LNCaP clone FGC (cell line): ENCODE measurements around the gene DNMT3A.

Experiments
- DNase-seq: peaks from one replicate; pipeline ENCODE4 v3.0.0-alpha.2; 2011; ENCODE audit warnings: low read depth
- H3K4me3 ChIP-seq: 2 replicates; pipeline ENCODE4 v1.5.1; 2011; ENCODE audit warnings: mild to moderate bottlenecking, low read depth, low read length, control low read depth
- TF ChIP-seq, protein P1 (sequence below): IDR thresholded peaks from 2 replicates; pipeline ENCODE4 v1.5.1; 2012; ENCODE audit warnings: mild to moderate bottlenecking; ENCODE audit not compliant: control insufficient read depth, insufficient read depth; ENCODE audit errors: extremely low read depth

Gene DNMT3A

DNA sequence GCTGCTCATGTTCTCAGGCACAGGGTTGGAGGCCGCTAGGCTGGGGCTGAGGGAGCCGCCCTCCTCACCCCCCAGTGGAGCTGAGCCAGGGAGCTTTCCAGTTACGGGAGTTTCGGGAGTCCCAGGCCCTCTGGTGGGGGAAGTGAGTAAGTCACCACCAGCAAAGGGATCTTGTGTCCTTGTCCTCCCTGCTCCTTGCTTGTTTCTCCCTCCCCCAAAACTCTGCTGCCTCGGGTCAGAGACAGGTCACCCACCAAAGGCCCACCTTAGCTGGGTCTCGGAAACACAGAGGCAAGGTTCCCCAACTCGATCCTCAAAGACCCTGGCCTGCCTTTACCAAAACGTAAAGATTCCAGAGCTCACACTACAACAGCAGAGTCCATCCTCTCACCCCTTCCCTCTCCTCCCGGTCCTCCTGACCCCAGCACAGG lies 112.9 kb downstream of the DNMT3A start:
- H3K4me3 ChIP-seq = no peak overlapping the region
- DNase-seq = peak; percentile 15
- TF ChIP-seq, protein P1, sequence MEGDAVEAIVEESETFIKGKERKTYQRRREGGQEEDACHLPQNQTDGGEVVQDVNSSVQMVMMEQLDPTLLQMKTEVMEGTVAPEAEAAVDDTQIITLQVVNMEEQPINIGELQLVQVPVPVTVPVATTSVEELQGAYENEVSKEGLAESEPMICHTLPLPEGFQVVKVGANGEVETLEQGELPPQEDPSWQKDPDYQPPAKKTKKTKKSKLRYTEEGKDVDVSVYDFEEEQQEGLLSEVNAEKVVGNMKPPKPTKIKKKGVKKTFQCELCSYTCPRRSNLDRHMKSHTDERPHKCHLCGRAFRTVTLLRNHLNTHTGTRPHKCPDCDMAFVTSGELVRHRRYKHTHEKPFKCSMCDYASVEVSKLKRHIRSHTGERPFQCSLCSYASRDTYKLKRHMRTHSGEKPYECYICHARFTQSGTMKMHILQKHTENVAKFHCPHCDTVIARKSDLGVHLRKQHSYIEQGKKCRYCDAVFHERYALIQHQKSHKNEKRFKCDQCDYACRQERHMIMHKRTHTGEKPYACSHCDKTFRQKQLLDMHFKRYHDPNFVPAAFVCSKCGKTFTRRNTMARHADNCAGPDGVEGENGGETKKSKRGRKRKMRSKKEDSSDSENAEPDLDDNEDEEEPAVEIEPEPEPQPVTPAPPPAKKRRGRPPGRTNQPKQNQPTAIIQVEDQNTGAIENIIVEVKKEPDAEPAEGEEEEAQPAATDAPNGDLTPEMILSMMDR = peak; percentile 50

DNA sequence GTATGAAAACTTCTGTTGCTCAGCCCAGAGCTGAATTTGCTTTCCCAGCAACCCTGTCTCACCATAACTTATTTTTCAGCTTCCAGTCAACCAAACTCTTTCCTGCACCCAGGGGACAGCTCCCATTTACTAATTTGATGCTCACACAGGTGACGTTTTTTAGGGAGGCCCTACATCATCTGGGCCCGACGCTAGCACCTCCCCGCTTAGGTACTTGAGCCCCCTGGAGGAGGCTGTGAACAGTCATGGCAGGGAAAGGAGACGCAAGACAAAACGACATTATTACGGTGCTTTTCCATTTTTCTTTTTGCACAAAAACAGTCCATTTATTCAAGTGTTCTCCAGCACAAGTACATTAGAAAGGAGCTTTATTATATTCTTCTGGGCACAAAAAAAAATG lies 114.1 kb downstream of the DNMT3A start:
- H3K4me3 ChIP-seq = no peak overlapping the region
- DNase-seq = no peak
- TF ChIP-seq, protein P1 = no peak

DNA sequence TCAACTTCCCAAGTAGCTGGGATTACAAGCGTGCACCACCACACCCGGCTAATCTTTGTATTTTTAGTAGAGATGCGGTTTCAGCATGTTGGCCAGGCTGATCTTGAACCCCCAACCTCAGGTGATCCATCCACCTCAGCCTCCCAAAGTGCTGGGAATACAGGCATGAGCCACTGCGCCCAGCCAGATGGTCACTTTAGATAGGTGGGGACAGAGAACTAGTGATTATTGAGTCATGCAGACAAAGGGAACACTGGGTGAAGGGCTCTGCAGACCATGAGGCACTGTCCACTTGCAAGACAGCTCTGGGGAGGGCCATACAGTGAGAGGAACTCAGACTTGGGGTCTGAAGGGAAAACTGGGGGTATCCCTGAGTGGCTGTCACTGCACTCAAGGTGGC lies 114.9 kb downstream of the DNMT3A start:
- no peak overlapping the region for H3K4me3 ChIP-seq
- no peak for DNase-seq
- TF ChIP-seq, protein P1 = no peak

DNA sequence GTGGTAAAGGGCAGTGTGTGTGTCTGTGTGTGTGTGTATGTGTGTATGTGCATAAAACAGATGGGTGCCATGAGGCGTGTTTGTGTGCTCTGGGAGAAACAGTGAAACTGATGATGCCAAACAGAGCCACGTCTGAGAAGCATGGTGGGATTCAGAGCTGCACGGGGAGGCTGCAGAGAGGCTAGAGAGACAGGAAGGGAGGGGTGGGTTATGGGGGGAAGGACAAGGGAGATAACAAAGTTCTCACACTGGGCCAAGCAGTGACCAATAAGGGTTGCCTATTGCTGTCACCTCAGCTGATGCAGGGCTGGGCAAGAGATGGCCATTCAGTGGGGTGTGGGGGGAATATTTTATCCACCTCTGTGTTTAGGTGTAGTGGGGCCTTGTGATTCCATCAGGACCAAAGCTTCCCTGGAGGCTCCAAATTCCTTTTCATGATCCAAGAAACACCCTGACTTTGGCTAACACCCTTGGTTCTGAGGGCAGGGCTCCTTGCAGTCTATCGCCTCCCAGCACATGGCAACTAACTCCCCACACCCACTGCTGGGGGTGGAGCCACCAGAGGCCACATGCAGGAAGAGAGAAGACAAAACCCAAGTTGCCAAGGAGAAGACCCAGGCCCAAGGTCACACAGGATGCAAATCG lies 119.1 kb downstream of the DNMT3A start:
- TF ChIP-seq, protein P1 = no peak
- DNase-seq = no peak
- no peak overlapping the region for H3K4me3 ChIP-seq

DNA sequence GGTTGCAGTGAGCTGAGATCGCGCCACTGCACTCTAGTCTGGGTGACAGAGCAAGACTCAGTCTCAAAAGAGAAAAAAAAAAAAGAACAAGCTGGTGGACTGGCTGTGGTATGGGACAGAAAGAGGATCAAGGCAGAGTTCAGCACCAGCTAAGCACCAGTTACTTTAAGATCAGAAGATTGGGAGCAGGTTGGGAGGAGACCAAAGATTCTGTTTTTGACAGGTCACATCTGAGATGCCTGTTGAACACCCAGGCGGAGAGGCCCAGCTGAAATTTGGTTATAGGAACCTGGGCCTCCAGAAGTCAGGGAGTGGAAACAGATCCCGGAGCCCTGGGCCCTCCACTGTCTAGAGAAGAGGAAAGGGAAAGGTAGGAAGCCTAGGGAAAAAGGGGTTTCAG lies 120.1 kb downstream of the DNMT3A start:
- no peak for DNase-seq
- H3K4me3 ChIP-seq = no peak overlapping the region

DNA sequence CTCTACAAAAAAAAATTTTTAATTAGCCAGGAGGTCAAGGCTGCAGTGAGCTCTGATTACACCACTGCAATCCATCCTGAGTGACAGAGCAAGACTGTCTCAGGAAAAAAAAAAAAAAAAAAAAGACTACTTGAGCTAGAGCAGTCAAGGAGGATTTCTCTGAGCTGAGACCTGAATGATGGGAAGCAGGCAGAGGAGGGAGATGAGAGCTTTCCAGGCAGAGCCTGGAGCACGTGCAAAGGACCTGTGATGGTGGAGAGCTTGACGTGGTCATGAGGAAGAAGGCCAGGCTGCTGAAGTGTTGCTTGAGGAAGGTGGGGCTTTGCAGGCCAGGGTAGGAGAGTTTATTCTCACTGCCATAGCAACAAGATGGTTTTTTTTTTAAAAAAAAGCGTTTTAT lies 121.4 kb downstream of the DNMT3A start:
- DNase-seq = no peak
- TF ChIP-seq, protein P1 = no peak
- no peak overlapping the region for H3K4me3 ChIP-seq

More for the DNA sequence above, 120.1 kb downstream of the DNMT3A start:
- TF ChIP-seq, protein P1 = no peak

DNA sequence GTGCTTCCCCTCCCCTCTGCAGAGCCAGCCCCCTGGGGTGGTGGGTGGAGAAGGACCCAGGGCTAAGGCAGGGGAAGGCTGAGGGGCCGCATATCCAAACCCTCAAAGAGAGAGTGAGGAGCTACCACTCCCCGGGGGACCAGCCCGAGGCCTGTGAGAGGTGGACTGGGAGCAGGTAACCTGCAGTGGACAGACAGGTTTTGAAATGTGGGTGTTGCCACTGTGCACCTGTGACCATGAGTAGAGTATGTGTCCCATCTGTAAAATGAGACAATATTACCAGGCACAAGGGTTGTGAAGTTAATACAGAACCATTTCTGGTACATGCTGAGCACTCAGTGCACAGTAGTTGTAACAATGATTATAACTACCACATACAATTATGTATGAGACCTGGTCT lies 122.1 kb downstream of the DNMT3A start:
- TF ChIP-seq, protein P1 = no peak
- H3K4me3 ChIP-seq = no peak overlapping the region
- no peak for DNase-seq
